Dermis blood vessel endothelial cell (primary cell): ENCODE results near the gene JAML. TPM values are rescaled to one million over a fixed set of nuclear protein-coding genes. Genes with fewer than 3 reads are reported as not detected.

Experiments used
- DNase-seq: peaks from one replicate; pipeline ENCODE4 v3.0.0; 2010
- total RNA-seq: library from RNA; depleted of rRNA; stranded (reverse); fragments of >200 nt; gene quantifications from 2 replicates; pipeline ENCODE4 v1.2.3, GENCODE V29; 2014

JAML gene
- total RNA-seq, 1 donor from 2014 or later: under 0.01 TPM

DNA sequence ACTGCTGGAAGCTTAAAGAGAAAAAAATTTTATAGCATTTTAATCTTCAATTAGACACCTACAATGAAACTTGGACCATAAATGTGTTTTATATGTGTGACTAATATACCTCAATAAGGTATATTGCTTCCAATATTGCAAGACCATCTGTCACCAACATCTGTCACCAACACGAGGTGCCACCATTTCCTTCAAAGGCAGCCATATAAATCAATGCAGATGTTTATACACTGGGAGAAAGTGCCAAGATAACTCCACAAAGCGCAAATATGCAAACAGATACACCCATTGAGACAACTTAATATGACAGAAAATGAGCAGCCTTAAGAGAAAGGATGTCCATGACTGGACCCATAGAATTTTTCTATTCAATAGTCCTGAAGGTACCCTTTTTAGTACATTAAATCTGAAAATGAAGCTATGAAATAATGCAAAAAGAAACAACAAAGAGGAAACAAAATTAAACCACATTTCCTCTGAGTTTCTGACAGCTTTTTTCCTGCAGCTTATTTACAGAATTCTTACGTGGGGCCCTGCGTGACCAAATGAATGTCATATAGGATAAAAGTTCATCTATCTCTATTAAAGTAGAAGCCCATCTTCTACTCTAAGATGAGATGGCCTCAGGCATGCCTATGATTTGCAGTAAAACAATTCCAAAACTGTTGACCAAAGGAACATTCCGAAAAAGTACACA lies 14.8 kb upstream of the JAML start:
- DNase-seq: no peak

DNA sequence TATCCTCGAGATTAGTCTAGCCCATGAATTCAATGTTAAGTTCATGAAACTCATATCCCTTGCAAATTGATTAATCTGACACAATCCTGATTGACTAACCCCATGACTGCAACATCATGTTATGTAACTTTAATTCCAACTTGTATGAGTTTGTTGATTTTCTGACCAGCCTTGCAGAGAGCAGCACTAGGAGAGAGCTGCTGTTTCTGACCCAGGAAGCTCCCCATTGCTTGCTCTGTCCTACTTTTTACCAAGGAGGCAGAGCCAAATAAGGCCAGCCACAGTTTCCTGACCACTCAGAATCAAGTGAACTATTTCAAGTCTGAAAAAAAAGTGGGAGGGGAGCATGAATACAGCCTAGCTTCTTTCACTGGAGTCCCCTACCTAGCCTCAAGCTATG lies 14.1 kb upstream of the JAML start:
- DNase-seq: peak; percentile 37

DNA sequence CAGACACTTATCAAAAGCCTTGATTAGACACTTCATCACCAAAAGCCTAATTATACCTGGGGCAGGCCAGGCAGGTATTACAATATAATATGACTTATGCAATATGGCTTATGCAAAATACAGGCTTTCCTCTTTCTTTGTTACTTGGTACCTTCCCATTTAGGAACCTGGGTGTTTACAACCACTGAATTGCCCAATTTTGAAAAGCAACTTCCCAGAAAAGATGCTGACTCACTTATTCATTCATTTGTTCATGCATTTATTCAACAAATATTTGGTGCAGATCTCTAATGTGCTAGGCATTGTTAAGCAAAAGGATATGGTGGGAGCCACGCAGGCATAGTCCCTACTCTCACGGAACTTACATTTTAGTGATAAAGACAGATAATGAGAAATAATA lies 13.6 kb upstream of the JAML start:
- no peak for DNase-seq

DNA sequence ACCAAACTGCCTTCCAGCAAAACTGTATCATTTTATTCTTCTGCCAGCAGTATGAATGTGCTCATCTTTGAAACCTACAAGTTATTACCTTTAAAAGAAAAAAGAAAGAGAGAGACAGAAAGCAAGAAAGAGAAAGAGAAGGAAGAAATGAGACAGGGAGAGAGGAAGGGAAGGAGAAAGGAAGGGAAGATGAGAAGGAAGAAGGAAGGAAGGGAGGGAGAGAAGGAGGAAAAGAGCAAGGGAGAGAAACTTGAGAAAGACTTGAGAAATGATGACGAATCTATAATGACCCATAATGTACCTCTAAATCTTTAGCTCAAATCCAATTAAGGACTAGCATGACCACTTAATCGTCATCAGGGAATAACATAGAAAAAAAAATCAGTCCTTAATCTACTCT lies 11.4 kb upstream of the JAML start:
- no peak for DNase-seq

DNA sequence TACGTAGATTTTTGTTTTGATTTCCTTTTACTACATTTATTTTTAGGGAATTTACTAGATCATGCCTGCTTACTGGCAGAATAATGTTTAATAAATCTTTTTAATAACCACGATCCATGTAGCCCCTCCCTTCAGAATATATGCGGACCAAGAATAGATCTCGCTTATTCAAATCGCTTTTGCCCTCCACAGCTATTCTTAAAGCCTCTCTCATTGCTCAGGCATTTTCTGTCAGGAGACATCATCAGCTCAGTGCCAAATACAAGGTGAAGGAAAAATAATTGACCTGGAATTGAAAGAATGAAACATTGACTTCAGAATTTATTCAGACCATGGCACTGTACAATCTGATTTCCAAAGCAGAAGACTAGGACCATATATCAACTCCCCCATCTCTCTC lies 10.0 kb upstream of the JAML start:
- DNase-seq: no peak

DNA sequence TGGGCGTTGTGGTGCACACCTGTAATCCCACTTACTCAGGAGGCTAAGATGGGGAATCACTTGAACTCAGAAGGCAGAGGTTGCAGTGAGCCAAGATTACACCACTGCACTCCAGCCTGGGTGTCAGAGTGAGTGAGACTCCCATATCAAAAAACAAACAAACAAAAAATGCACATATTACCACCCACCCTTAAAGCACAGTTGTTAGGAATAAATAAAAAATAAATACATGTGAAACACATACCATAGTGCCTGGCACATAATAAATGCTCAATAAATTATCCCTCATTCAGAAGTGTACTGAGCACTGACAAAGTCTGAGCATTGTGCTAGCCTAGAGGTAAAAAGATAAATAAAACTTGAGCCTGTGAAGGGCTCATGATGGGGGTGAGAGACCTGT lies 9.0 kb upstream of the JAML start:
- no peak for DNase-seq

DNA sequence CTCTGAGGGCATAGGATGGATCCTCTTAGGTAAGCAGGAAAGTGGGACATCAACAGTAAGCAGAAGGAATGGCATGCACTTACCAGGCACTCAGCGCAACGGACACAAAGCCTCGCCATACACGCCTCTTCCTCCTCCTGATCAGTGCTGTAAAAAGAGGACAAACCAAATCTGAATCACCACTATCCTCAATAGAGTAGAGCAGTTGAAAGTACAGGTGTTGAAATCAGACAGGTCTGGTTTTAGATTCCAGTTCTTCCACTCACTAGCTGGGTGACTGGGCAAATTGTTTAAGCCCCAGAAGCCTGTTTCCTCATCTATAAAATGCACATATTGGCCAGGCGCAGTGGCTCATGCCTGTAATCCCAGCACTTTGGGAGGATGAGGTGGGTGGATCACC lies 8.6 kb upstream of the JAML start:
- no peak for DNase-seq

DNA sequence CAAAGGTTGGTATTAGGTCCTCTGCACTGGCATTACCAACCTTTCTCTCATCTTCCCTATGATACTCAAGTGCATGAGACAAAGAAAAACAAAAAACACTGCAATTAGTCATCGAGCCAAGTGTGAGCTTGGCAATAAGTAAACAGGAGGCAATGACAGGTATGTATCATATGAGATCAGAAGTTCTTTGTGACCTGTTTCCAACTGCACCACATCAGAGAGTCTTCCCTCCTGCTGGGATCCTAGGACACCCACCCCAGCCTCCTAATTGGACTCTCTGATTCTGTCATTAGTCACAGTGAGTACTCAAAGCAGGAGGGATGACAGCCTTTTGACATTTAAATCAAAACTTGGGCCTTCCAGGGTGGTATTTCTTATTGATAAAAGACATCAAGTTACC lies 7.8 kb upstream of the JAML start:
- DNase-seq: no peak

DNA sequence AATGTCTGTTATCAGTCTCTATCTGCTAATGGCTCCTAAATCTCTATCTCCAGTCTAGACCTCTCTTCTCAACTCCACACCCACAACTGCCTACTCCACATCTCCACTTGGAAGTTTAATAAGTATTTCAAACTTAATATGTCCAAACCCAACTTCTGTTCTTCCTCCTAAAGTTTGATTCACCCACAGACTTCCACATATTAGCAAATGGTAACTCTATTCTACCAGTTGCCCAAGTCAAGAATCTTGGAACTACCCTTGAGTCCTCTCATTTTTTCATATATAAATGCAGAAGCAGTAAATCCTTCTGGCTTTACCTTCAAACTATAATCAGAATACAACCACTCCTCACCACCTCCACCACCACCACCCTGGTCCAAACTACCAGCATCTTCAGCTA lies 6.7 kb upstream of the JAML start:
- no peak for DNase-seq

DNA sequence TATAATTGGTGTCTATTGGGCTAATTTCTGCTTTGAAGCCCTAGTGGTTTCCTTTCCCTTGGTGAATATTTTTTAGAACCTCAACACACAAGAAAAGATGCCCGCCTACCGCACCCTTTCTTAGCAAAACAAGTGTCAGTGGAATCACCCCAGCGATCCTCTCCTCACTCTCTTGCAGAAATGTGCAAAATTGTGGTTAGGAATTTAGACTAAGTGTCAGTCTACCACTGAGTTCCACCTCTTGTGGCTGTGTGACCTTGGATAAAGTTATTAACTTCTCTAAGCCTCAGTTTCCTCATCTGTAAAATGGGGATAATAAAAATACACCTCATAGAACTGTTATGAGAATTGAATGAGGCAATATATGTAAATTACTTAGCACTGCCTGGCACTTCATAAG lies 5.3 kb upstream of the JAML start:
- DNase-seq: no peak

DNA sequence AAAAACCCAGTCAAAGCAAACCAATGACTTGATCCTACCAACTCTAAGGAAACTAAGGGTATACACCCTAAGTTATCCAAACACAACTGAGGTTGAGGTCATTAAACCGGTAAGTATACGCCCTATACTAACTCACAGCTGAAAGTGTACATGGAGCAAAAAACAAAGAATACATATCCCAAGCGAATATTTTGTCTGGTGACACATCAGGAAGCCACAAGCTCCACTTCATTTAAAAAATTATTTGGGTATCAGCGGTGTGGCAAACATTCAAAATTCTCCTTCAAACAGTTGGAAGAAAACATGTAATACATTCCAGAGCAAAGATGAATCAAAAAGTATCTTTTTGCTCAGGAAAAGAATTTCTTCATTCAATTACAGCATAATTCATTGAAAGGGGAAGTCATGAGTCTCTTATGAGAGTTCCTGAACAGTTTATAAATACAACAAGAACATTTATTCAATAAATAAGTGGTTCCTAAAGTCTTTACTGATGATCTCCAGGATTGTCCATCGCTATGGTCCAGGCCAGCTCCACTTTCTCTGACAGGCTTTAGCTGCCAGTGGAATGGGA lies 4.5 kb upstream of the JAML start:
- DNase-seq: no peak

DNA sequence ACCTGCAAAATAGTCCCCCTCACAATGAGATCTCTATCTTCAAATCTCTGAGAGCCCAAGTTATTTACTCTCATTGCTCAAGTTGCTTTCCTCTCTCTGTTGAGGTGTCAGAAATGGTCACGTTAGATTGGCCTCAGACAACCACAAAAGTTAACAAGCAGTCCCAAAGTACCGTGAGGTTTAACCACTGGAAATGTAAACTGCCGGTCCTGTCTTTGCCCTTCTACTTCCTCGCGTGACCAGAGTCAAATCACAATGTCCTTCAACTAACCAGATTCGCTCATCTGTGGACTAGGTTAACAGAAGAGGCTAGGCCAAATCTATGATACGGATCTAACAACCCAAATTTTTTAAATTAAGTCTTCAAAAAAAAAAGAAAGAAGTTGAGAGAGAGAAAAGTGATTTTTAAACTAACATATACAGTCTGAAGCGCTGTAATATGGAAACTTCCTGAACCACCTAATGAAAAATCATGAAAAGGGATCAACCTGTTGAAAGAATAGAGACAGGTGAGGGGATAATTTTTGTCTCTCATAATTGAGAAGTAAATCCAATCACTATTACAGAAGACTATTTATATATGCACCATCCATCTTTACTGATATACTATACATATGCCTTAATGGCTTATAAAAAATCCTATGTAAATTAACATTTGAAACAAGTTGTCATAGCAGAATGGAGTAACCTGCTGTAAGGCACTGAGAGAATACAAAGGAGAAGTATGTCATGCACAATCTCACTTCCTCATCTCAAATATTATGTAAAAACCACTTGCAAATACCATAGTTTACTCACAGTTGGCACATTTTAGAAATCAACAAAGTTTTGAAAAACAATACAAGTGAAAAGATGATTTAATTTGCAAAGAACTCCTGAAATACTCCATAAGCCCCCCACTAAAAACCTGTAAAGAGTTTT lies 3.3 kb upstream of the JAML start:
- DNase-seq: no peak

DNA sequence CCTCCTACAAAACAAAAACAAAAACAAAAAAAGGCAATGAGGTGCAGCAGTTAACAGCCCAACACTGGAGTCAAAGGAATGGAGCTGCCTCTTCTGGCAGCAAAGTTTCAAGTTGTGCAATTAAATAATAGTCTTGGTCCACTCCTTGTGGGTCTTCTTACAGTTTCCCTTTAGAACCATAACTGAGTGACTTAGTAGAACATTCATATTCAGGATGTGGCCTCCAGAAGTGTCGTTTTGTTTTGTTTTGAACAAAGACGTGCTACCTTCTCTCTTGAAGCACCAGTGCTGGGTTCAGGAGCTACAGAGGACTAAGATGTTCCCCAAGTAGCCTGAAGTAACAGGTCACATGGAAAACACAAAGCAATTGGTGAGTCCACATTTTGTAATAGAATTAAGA lies 2.0 kb upstream of the JAML start:
- no peak for DNase-seq

DNA sequence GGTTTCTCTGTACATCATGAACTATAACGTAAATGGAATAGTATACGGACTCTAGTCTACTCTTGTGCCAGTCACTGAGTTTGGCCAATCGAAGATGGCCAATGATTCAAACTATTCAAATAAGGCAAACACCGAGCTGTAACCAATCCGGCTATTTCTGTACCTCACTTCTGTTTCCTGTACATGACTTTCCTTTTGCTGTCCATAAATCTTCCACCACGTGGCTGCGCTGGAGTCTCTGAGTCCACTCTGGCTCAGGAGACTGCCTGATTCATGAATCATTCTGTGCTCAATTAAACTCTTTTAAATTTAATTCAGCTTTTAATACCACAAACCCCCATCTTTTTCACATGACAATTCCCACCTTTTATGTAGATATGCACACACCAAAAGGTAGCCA lies 1.5 kb upstream of the JAML start:
- peak; percentile 43 for DNase-seq

DNA sequence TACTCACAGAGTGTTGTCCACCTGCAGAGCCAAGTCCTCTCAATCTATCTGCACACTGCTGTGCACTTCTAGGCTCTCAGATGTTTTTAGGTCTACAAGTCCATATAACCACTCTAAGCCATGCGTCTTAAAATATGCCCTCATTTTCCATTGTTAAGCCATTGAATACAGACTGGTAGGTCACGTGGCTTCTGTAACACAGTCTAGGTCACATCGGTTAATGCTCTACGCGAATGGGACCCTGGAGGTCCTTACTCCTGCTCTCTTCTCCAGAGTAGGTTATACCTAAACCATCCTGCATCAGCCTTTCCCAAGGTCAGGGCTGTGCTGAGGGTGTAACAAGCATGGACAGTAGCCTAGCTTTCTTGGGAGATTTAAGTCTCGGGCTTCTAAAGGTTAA lies 819 bp downstream of the JAML start:
- DNase-seq: no peak

DNA sequence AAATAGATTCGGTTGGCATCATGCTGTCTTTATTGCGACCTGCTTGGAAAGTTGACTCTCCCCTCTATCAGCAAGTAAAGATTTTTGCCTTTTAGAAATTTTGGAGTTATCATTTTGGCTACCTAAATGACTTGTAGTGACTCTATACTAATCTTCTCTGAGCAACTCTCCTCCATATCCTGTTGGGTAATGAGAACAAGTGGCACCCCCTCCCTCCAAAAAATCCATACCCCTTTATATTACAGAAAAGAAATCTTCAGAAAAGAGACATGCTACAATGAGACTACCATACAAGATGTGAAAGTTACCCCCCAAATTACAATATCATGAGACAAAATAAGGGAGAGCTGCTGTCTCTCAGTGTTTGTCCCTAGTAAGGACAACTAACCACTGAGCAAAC lies 1.2 kb downstream of the JAML start:
- DNase-seq: no peak

DNA sequence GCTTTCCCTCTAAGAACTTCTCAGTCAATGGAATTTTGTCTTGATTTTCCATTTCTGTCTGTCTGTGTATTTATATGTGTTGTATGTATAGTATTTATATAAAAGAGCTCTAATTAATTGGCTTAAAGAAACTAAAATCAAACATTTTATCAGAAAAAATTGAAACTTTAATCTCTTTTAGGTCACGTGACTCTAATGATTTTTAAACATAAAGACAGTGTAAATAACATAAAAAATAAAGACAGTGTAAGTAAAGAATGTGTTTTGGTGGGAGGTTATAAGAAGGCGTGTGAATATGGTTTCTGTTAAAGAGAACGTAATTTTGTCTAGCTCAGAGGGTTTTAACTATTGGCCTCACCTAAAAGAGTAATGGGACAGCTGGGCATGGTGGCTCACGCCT lies 2.4 kb downstream of the JAML start:
- no peak for DNase-seq

DNA sequence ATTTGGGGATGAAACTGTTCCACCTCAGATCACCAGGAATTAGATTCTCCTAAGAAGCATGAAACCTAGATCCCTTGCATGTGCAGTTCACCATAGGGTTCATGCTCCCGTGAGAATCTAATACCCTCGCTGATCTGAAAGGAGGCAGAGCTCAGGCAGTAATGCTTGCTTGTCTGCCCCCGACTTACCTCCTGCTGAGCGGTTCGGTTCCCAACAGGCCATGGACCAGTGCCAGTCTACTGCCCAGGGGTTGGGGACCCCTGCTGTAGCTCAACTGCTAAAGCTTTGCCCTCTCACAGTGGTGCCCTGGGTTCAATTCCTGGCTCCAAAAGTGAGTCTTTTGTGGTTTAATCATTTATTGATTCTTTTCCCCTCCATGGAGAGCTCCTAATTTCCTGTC lies 3.4 kb downstream of the JAML start:
- no peak for DNase-seq

DNA sequence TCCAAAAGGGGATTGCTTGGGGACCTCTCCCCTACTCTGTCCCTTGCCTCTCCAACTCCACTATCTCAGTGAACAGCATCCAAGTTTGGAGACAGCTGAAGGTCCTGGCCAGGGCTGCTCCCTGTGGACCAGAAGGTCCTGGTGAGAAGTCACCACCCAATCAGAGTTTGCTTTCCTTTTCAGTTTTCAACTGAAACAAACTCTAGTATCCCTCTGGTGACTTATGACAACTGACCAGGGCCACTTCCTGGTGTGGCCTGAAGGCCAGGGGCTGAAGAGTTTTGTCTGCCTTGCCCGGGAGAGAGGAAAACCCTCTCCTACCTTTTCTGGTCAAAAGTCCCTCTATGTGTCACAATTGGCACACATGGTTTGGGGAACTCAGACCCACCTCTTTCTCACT lies 5.1 kb downstream of the JAML start:
- no peak for DNase-seq

DNA sequence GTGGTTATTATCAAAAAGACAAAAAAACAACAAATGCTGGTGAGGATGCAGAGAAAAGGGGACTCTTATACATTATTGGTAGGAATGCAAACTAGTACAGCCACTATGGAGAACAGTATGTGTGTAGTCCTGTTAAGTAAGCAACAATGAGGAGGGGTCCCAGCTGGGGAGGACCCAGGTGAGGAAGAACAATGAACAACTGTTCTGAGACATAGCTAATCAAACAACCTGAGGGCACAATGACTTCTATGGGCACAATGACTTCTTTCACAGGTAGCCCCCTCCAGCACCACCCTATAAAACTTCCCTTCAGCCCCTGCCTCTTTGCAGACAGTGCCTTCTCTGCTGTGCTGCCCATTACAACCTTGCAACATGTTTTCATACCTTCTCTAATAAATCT lies 5.6 kb downstream of the JAML start:
- DNase-seq: no peak

DNA sequence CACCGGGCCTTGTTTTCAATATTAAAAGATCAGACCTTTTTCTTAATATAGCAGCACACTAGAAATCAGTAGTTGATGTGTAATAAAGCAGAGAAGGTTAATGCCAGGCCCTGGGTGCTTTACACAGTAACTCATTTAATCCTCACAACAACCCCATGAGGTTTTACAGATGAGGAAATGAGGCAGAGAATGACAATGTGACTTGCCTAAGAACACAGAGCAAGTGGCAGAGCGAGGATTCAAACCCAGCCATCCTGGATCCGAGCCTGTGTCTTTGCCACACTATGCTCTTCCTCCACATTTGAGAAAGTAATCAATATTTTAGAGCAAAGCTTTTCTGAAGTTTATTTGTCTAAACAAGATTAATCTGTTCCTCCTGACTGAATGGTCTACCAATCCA lies 7.2 kb downstream of the JAML start:
- no peak for DNase-seq

DNA sequence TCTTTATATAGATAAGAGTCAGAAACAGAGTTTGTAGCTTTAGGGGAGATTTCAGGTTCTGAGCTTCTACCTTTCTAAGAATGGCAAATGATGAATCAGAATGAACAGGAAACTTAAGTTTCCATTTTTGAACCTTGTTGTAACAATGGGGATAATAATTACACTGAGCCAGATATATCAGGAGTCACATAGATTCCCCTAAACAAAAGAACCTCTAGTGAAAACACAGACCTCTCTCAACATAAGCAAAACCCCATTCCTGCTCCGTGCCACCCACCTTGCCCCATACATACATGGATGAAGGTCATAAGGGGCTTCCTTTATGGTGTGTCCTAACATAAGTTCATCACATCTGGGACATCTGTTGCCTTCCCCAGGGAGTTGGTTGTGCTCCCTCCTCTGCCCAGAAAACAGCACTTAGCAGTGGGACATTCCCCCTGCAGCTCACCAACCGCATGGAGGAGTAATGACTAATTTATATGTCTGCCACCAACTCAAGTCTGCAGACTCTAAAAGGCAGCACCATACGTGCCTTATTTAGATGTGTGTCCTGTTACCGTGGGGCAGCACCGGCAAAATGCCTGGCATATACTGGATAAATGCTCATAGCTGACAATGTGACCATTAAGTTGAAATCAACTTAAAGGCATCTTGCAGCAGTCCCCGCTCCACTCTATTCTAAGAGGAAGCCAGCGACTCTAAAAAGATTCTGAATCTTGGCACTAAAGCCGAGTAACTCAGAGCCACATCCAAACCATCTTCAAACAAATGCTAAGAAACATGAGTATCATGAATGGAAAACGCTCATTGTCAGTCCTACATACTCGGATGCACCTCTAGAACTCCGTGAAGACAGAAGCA lies 8.0 kb downstream of the JAML start:
- peak; percentile 57 for DNase-seq

DNA sequence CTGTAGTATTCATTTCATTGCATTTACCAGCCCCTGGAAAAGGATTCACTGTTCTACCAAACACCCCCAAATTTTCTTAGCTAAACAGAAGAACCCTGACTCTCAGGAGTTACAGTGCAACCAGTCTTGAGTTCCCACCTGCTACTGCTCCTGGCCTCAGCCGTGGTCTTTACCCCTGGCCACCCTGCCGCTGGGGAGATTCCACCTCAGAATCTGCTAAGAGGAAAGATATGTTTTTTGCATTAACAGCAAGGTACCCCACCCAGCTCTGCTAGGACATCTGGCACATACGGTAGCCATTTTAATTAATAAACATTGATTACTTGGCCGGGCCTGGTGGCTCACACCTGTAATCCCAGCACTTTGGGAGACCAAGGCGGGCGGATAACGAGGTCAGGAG lies 9.0 kb downstream of the JAML start:
- no peak for DNase-seq
